GM12878 (cell line): Measurements from ENCODE around the gene FBXO15. TPM values are rescaled to one million over a fixed set of nuclear protein-coding genes. Genes with fewer than 3 reads are reported as not detected.

Experiments
- ATAC-seq: fragments of 200-7000 bp; cut with Tn5 transposase; 3 replicates; pipeline ENCODE4 v1.9.1; 2020; ENCODE audit warnings: mild to moderate bottlenecking, moderate library complexity
- BruUV-seq: library from RNA; stranded (reverse); fragments of 400-500 nt; replicated peaks from 2 replicates; lab custom pipeline; 2021; lab: Mats Ljungman, UMichigan
- CTCF ChIA-PET: fragments of 300-600 bp; sonication (Branson Sonifier 250); formaldehyde crosslinking; extraction: SDS; loops from one replicate; lab custom pipeline; 2021; ENCODE audit warnings: inconsistent platforms; lab: Yijun Ruan, JAX
- POLR2A ChIA-PET: fragments of 350-600 bp; formaldehyde crosslinking; extraction: SDS; loops from one replicate; lab custom pipeline; 2021; ENCODE audit warnings: inconsistent platforms; lab: Charles Lee
- RAD21 ChIA-PET: fragments of 300-600 bp; sonication (Branson Sonifier 250); formaldehyde crosslinking; loops from one replicate; lab custom pipeline; 2023; ENCODE audit warnings: antibody characterized with exemption; ENCODE audit not compliant: unreplicated experiment; lab: Charles Lee
- SMC1A ChIA-PET: fragments of 300-600 bp; sonication (Branson Sonifier 250); formaldehyde crosslinking; loops from one replicate; lab custom pipeline; 2023; ENCODE audit not compliant: unreplicated experiment, uncharacterized antibody; lab: Charles Lee
- DNase-seq: peaks from one replicate; pipeline ENCODE4 v3.0.0-alpha.2; 2011; ENCODE audit warnings: low read depth, low spot score
- FAIRE-seq: peaks from 3 replicates; lab custom pipeline; 2011; peaks lifted over from hg19 to GRCh38; lab: Jason Lieb, UNC
- H2AFZ ChIP-seq: 2 replicates; pipeline ENCODE4 v1.6.0; 2011; ENCODE audit warnings: low read depth, low read length, control low read depth; ENCODE audit not compliant: control insufficient read depth
- H3K27ac ChIP-seq: 2 replicates; pipeline ENCODE4 v1.5.1; 2011; ENCODE audit warnings: control low read depth; ENCODE audit not compliant: control insufficient read depth, insufficient read depth
- H3K27me3 ChIP-seq, 2 experiments: replicated peaks in 1 of 2; 2 replicates each; pipeline versions ENCODE4 v1.6.0 to v1.6.1; 2011; ENCODE audit warnings: low read length in 1 of 2; ENCODE audit not compliant: control insufficient read depth in 2 of 2, insufficient read depth in 2 of 2
- H3K36me3 ChIP-seq, 2 experiments: 2 replicates each; pipeline ENCODE4 v1.5.1; 2011; ENCODE audit warnings: low read length in 1 of 2; ENCODE audit not compliant: control insufficient read depth in 2 of 2, insufficient read depth in 2 of 2
- H3K4me1 ChIP-seq: 2 replicates; pipeline ENCODE4 v1.6.1; 2011; ENCODE audit warnings: mild to moderate bottlenecking, low read length, moderate library complexity, mixed read lengths; ENCODE audit not compliant: control insufficient read depth, insufficient read depth
- H3K4me2 ChIP-seq: 2 replicates; pipeline ENCODE4 v1.6.0; 2011; ENCODE audit warnings: control low read depth; ENCODE audit not compliant: control insufficient read depth, insufficient read depth
- H3K4me3 ChIP-seq: fragments of 200-600 bp; sonication (generic); 2 replicates; pipeline ENCODE4 v1.5.1; 2016
- H3K79me2 ChIP-seq: 2 replicates; pipeline ENCODE4 v1.6.0; 2011; ENCODE audit warnings: low read length; ENCODE audit not compliant: control insufficient read depth, insufficient read depth
- H3K9ac ChIP-seq: 2 replicates; pipeline ENCODE4 v1.8.0; 2011; ENCODE audit warnings: low read length, control low read depth, mixed read lengths; ENCODE audit not compliant: control insufficient read depth, insufficient read depth
- H3K9me3 ChIP-seq: replicated peaks from 3 replicates; pipeline ENCODE4 v1.5.1; 2011; ENCODE audit warnings: mild to moderate bottlenecking, low read length; ENCODE audit not compliant: control insufficient read depth, insufficient read depth
- H4K20me1 ChIP-seq: 2 replicates; pipeline ENCODE4 v1.6.0; 2011; ENCODE audit not compliant: control insufficient read depth, insufficient read depth
- CBX5 ChIP-seq: sonication (generic); IDR thresholded peaks from 2 replicates; pipeline ENCODE4 v1.6.1; 2016; ENCODE audit warnings: low read depth, moderate library complexity, mild to moderate bottlenecking, inconsistent platforms
- E2F4 ChIP-seq: IDR thresholded peaks from 2 replicates; pipeline ENCODE4 v1.6.1; 2012; ENCODE audit warnings: low read depth, low read length, improper control_type of control experiment
- EGR1 ChIP-seq, 2 experiments: IDR thresholded peaks; 1 replicate in 1 of 2; 2 replicates in 1 of 2; pipeline ENCODE4 v1.6.1; 2011 to 2012; ENCODE audit warnings: low read depth in 2 of 2, low read length in 2 of 2, borderline replicate concordance in 1 of 2, mild to moderate bottlenecking in 1 of 2, moderate library complexity in 1 of 2
- FOS ChIP-seq: IDR thresholded peaks from 3 replicates; pipeline ENCODE4 v1.6.1; 2011; ENCODE audit warnings: borderline replicate concordance; ENCODE audit not compliant: insufficient read length; ENCODE audit errors: extremely low read depth
- FOXK2 ChIP-seq: fragments of 450-650 bp; IDR thresholded peaks from 2 replicates; pipeline ENCODE4 v1.6.1; 2017; ENCODE audit warnings: mild to moderate bottlenecking, moderate library complexity
- GATAD2B ChIP-seq: fragments of 450-650 bp; conservative IDR thresholded peaks from 2 replicates; pipeline ENCODE4 v1.6.1; 2017; ENCODE audit warnings: low read depth, mild to moderate bottlenecking, moderate library complexity
- HDAC2 ChIP-seq: fragments of 200-600 bp; sonication (generic); IDR thresholded peaks from 2 replicates; pipeline ENCODE4 v1.6.1; 2017
- HDGF ChIP-seq: fragments of 450-650 bp; IDR thresholded peaks from 2 replicates; pipeline ENCODE4 v1.6.1; 2016; ENCODE audit warnings: antibody characterized with exemption
- JUNB ChIP-seq: IDR thresholded peaks from 2 replicates; pipeline ENCODE4 v1.6.1; 2016; ENCODE audit warnings: antibody characterized with exemption, mild to moderate bottlenecking
- NFIC ChIP-seq: IDR thresholded peaks from 2 replicates; pipeline ENCODE4 v1.6.1; 2012; ENCODE audit warnings: low read depth, mild to moderate bottlenecking, inconsistent platforms, low read length, moderate library complexity
- POLR2AphosphoS2 ChIP-seq: IDR thresholded peaks from 2 replicates; pipeline ENCODE4 v1.6.1; 2011; ENCODE audit warnings: low read depth, mild to moderate bottlenecking, low read length, improper control_type of control experiment, moderate library complexity
- SPI1 ChIP-seq: IDR thresholded peaks from 2 replicates; pipeline ENCODE4 v1.6.1; 2011; ENCODE audit warnings: low read depth, mild to moderate bottlenecking, low read length, moderate library complexity, borderline replicate concordance; ENCODE audit not compliant: insufficient read depth
- ZNF217 ChIP-seq: fragments of 450-650 bp; IDR thresholded peaks from 2 replicates; pipeline ENCODE4 v1.6.1; 2017; ENCODE audit warnings: antibody characterized with exemption, mild to moderate bottlenecking
- ZNF687 ChIP-seq: fragments of 450-650 bp; IDR thresholded peaks from 2 replicates; pipeline ENCODE4 v1.6.1; 2017; ENCODE audit warnings: mild to moderate bottlenecking, moderate library complexity
- WGBS: methylation state at CpG from one replicate; pipeline ENCODE4 v1.1.6; 2016; ENCODE audit warnings: low lambda C conversion rate; ENCODE audit not compliant: insufficient replicate concordance, insufficient coverage; ENCODE audit errors: missing lambda C conversion rate; 5-methylcytosine and 5-hydroxymethylcytosine counted together
- in situ Hi-C: fragments of 300-500 bp; cut with MboI; formaldehyde crosslinking; loops from 9 replicates; pipeline ENCODE4 v1.14.3; 2018; ENCODE audit warnings: mixed read lengths
- intact Hi-C: fragments of 100-400 bp; cut with micrococcal nuclease; formaldehyde crosslinking; loops from one replicate; pipeline ENCODE4 v1.14.2; 2022; ENCODE audit not compliant: unreplicated experiment
- polyA plus RNA-seq, 11 experiments: library from polyadenylated mRNA; depleted of rRNA in 4 of 11; unstranded in 6 of 11; stranded (reverse) in 5 of 11; fragments of >200 nt; fragmentation: Nextera tagmentation in 4 of 11; fragmentation: Illumina TruSeq in 1 of 11; extraction: Ambion mirVana in 4 of 11; extraction: Trizol in 1 of 11; gene quantifications; 1 replicate in 1 of 11; 2 replicates in 10 of 11; pipeline versions ENCODE4 v1.2.1 to v1.2.3, GENCODE V29; 2011 to 2016; ENCODE audit warnings: inconsistent platforms in 2 of 11, missing spikeins in 2 of 11, low read depth in 1 of 11
- total RNA-seq, 4 experiments: library from RNA; depleted of rRNA in 3 of 4; stranded (reverse); fragments of >200 nt in 3 of 4; fragmentation: Illumina TruSeq in 1 of 4; extraction: Trizol in 1 of 4; gene quantifications; 2 replicates each; pipeline versions ENCODE4 v1.2.1 to v1.2.3, GENCODE V29; 2013 to 2021
- TF ChIP-seq, protein P1 (sequence below): fragments of 450-650 bp; formaldehyde crosslinking; IDR thresholded peaks from 2 replicates; pipeline ENCODE4 v1.5.0; 2022; ENCODE audit warnings: mild to moderate bottlenecking, missing genetic modification characterization

Gene FBXO15
- total and polyA plus RNA-seq, 10 of the 15 experiments (the other 5 are each of a cell fraction or from before 2014, with no cell fraction given): 0.06 to 0.90 (median 0.22) TPM; not detected in 3

DNA sequence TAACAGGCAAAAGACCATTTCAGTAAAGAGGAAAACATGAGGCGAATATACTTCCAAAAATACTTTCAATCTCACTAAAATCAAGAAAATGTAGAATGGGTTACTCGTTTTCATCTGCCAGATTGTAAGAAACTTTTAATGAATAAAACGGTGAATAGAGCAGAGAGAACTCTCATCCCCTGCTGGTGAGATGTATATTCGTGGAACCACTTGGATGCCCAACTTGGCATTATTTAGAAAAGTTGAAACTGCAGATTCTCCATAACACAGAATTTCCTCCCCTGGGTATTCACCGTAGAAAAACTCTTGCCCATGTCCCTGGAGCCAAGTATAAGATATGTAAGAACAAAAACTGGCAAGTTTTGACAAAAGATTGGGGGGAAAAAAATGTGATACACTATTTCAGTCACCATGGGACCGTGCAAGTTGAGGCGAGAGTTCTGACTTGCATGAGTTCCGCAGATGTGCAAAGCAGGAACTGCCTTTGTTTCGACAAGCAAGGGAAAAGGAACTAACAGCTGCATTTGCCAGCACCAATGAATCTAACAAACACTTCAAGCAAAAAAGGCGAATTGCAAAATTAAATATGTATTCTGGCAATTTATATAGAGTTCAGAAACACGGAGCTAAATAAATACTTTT, 15.5 kb upstream of the FBXO15 start:
- no peak for ATAC-seq

More for the DNA sequence above, 15.5 kb upstream of the FBXO15 start:
- Histone ChIP-seq H3K36me3 (peaks cover 0 to 6% of the 10 kb centered on the region in 2 experiments; a peak in 3 of 4 replicates), H4K20me1 (no peaks in the 10 kb centered on the region), H2AFZ (no peak overlapping the region; the same call in 1 of the 2 replicates), H3K4me2 (no peak overlapping the region), H3K4me1 (no peaks in the 10 kb centered on the region), H3K4me3 (no peak overlapping the region), H3K9ac (no peak overlapping the region), H3K79me2 (no peaks in the 10 kb centered on the region), H3K9me3 (no peaks in the 10 kb centered on the region), H3K27ac (no peak overlapping the region), H3K27me3 (no peaks in the 10 kb centered on the region)
- ChIA-PET RAD21 (no interaction called here), SMC1A (interaction anchor here (0.6 kb wide), 1 partner anchor 345 kb away, joined by 3 read pairs; no protein-coding TSS in a partner anchor), CTCF (no interaction called here), POLR2A (no interaction called here)
- no peak for FAIRE-seq
- TF ChIP-seq POLR2AphosphoS2 (no peak), SPI1 (no peak), ZNF217 (no peak), HDGF (no peak), E2F4 (no peak), FOS (no peak), HDAC2 (no peak), EGR1 (IDR thresholded peaks at IDR 0.05; ENCODE audit: borderline replicate concordance in 1 of 2, low read depth in 2 of 2, low read length in 2 of 2) (no peak), JUNB (no peak), ZNF687 (no peak), CBX5 (no peak), FOXK2 (no peak), GATAD2B (no peak), NFIC (no peak)
- TF ChIP-seq, protein P1, sequence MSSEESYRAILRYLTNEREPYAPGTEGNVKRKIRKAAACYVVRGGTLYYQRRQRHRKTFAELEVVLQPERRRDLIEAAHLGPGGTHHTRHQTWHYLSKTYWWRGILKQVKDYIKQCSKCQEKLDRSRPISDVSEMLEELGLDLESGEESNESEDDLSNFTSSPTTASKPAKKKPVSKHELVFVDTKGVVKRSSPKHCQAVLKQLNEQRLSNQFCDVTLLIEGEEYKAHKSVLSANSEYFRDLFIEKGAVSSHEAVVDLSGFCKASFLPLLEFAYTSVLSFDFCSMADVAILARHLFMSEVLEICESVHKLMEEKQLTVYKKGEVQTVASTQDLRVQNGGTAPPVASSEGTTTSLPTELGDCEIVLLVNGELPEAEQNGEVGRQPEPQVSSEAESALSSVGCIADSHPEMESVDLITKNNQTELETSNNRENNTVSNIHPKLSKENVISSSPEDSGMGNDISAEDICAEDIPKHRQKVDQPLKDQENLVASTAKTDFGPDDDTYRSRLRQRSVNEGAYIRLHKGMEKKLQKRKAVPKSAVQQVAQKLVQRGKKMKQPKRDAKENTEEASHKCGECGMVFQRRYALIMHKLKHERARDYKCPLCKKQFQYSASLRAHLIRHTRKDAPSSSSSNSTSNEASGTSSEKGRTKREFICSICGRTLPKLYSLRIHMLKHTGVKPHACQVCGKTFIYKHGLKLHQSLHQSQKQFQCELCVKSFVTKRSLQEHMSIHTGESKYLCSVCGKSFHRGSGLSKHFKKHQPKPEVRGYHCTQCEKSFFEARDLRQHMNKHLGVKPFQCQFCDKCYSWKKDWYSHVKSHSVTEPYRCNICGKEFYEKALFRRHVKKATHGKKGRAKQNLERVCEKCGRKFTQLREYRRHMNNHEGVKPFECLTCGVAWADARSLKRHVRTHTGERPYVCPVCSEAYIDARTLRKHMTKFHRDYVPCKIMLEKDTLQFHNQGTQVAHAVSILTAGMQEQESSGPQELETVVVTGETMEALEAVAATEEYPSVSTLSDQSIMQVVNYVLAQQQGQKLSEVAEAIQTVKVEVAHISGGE (CRISPR knock-in tag): no peak
- WGBS: 61% methylated on average over 11 of the region's 11 CpGs
- no peak for DNase-seq
- in situ Hi-C loops: no loop called here
- no TSS peak for BruUV-seq
- intact Hi-C loops: no loop called here
